HepG2 (cell line): ENCODE results near the gene MED13L. TPM values are rescaled to one million over a fixed set of nuclear protein-coding genes. Genes with fewer than 3 reads are reported as not detected.

Experiments used
- ATAC-seq: fragments of 200-7000 bp; cut with Tn5 transposase; 3 replicates; pipeline ENCODE4 v1.9.1; 2020; ENCODE audit warnings: mild to moderate bottlenecking, moderate library complexity
- BruUV-seq: library from RNA; stranded (reverse); fragments of 400-500 nt; replicated peaks from 2 replicates; lab custom pipeline; 2021; lab: Mats Ljungman, UMichigan
- CTCF ChIA-PET: fragments of 300-600 bp; formaldehyde crosslinking; extraction: SDS; loops from one replicate; lab custom pipeline; 2021; ENCODE audit warnings: low total read pairs, inconsistent platforms, low intra/inter-chr PET ratio; lab: Yijun Ruan, JAX
- POLR2A ChIA-PET: fragments of 350-600 bp; sonication (Branson Sonifier 250); formaldehyde crosslinking; loops from one replicate; lab custom pipeline; 2020; ENCODE audit warnings: antibody characterized with exemption, inconsistent platforms; lab: Yijun Ruan, JAX
- DNase-seq: peaks from one replicate; pipeline ENCODE4 v3.0.0-alpha.2; 2015; ENCODE audit warnings: low spot score
- FAIRE-seq: peaks from 3 replicates; lab custom pipeline; 2011; peaks lifted over from hg19 to GRCh38; lab: Jason Lieb, UNC
- H2AFZ ChIP-seq: one replicate; pipeline ENCODE4 v1.6.1; 2011; ENCODE audit warnings: low read length, inconsistent platforms
- H3K27ac ChIP-seq: fragments of 300-600 bp; 3 replicates; pipeline ENCODE4 v1.8.0; 2011; ENCODE audit warnings: mixed run types, mild to moderate bottlenecking, mixed read lengths, low read length, inconsistent platforms; ENCODE audit not compliant: insufficient read depth; ENCODE audit errors: extremely low read length
- H3K27me3 ChIP-seq, 2 experiments: fragments of 200-600 bp in 1 of 2; 2 replicates in 1 of 2; 3 replicates in 1 of 2; pipeline versions ENCODE4 v1.6.0 to v1.8.0; 2011; ENCODE audit warnings: low read length in 2 of 2, mild to moderate bottlenecking in 2 of 2, moderate library complexity in 2 of 2, inconsistent platforms in 1 of 2; ENCODE audit not compliant: insufficient read depth in 2 of 2, control insufficient read depth in 1 of 2
- H3K36me3 ChIP-seq, 2 experiments: fragments of 200-600 bp in 1 of 2; replicated peaks in 1 of 2; 2 replicates in 1 of 2; 3 replicates in 1 of 2; pipeline versions ENCODE4 v1.5.1 to v1.8.0; 2011; ENCODE audit warnings: low read length in 2 of 2, inconsistent platforms in 1 of 2; ENCODE audit not compliant: insufficient read depth in 2 of 2, control insufficient read depth in 1 of 2
- H3K4me1 ChIP-seq: 2 replicates; pipeline ENCODE4 v1.5.1; 2012; ENCODE audit warnings: low read length, inconsistent platforms; ENCODE audit not compliant: insufficient read depth
- H3K4me2 ChIP-seq: 2 replicates; pipeline ENCODE4 v1.6.0; 2011; ENCODE audit warnings: low read depth, low read length, inconsistent platforms
- H3K4me3 ChIP-seq, 3 experiments: fragments of 200-600 bp in 1 of 3; sonication (generic), shearing (Covaris generic) in 1 of 3; replicated peaks in 1 of 3; 2 replicates each; pipeline ENCODE4 v1.5.1; 2011 to 2016; ENCODE audit warnings: low read length in 3 of 3, inconsistent platforms in 2 of 3, low read depth in 2 of 3, mild to moderate bottlenecking in 2 of 3, control low read depth in 1 of 3, mixed read lengths in 1 of 3; ENCODE audit not compliant: insufficient read depth in 1 of 3
- H3K79me2 ChIP-seq: one replicate; pipeline ENCODE4 v1.6.1; 2011; ENCODE audit warnings: low read length, inconsistent platforms; ENCODE audit not compliant: insufficient read depth
- H3K9ac ChIP-seq: 2 replicates; pipeline ENCODE4 v1.6.0; 2011; ENCODE audit warnings: mild to moderate bottlenecking, low read depth, low read length, inconsistent platforms; ENCODE audit not compliant: insufficient read depth
- H3K9me3 ChIP-seq: 2 replicates; pipeline ENCODE4 v1.5.1; 2012; ENCODE audit warnings: mild to moderate bottlenecking, low read length
- H4K20me1 ChIP-seq: 2 replicates; pipeline ENCODE4 v1.6.0; 2011; ENCODE audit warnings: inconsistent platforms, mild to moderate bottlenecking, low read length, moderate library complexity; ENCODE audit not compliant: insufficient read depth
- KLF16 ChIP-seq, 2 experiments: sonication (generic) in 1 of 2; formaldehyde crosslinking in 1 of 2; IDR thresholded peaks; 2 replicates each; pipeline versions ENCODE4 v1.6.1 to v1.8.0; 2016 to 2023; ENCODE audit warnings: missing genetic modification reagents in 2 of 2, missing compliant biosample characterization in 1 of 2
- NR2F6 ChIP-seq, 2 experiments: IDR thresholded peaks; 2 replicates each; pipeline ENCODE4 v1.6.1; 2016; ENCODE audit warnings: antibody characterized with exemption in 1 of 2, mild to moderate bottlenecking in 1 of 2
- WIZ ChIP-seq: sonication (generic); formaldehyde crosslinking; IDR thresholded peaks from 2 replicates; pipeline ENCODE4 v1.5.1; 2020; ENCODE audit warnings: mild to moderate bottlenecking, missing genetic modification reagents
- ZNF75D ChIP-seq: sonication (generic); formaldehyde crosslinking; IDR thresholded peaks from 2 replicates; pipeline ENCODE4 v1.8.1; 2023; ENCODE audit warnings: missing genetic modification reagents, mild to moderate bottlenecking, borderline replicate concordance
- WGBS: methylation state at CpG from one replicate; pipeline ENCODE4 v1.1.6; 2017; ENCODE audit warnings: low lambda C conversion rate; 5-methylcytosine and 5-hydroxymethylcytosine counted together
- in situ Hi-C: cut with HindIII; loops from 2 replicates; pipeline ENCODE4 v1.10.0; 2017; ENCODE audit warnings: low pct_unique_long_range_greater_than_20kb; ENCODE audit not compliant: extremely low pct_ligation_motif_present
- intact Hi-C: fragments of 100-400 bp; cut with micrococcal nuclease; formaldehyde crosslinking; loops from one replicate; pipeline ENCODE4 v1.10.0; 2022; ENCODE audit not compliant: unreplicated experiment
- polyA plus RNA-seq, 8 experiments: library from polyadenylated mRNA; depleted of rRNA in 3 of 8; stranded (reverse) in 7 of 8; unstranded in 1 of 8; fragments of >200 nt; fragmentation: Illumina TruSeq in 4 of 8; extraction: Trizol in 4 of 8; gene quantifications; 2 replicates each; pipeline versions ENCODE4 v1.2.1 to v1.2.3, GENCODE V29; 2011 to 2016; ENCODE audit warnings: low read depth in 4 of 8, missing spikeins in 1 of 8, mixed read lengths in 1 of 8; ENCODE audit not compliant: insufficient read depth in 1 of 8
- total RNA-seq, 5 experiments: library from RNA; depleted of rRNA; stranded (reverse); fragments of >200 nt; fragmentation: Illumina TruSeq; extraction: Trizol; gene quantifications; 2 replicates each; pipeline ENCODE4 v1.2.3, GENCODE V29; 2016; ENCODE audit warnings: low read depth in 1 of 5
- TF ChIP-seq, protein P1 (sequence below), 2 experiments: sonication (generic) in 1 of 2; formaldehyde crosslinking in 1 of 2; IDR thresholded peaks; 2 replicates each; pipeline versions ENCODE4 v1.6.1 to v1.9.0; 2014 to 2022; ENCODE audit warnings: antibody characterized with exemption in 1 of 2, borderline replicate concordance in 1 of 2, inconsistent platforms in 1 of 2, low read depth in 1 of 2, missing genetic modification reagents in 1 of 2
- TF ChIP-seq, protein P2 (sequence below): sonication (generic); formaldehyde crosslinking; IDR thresholded peaks from 2 replicates; pipeline ENCODE4 v1.5.0; 2020; ENCODE audit warnings: missing genetic modification reagents, mild to moderate bottlenecking, borderline replicate concordance
- TF ChIP-seq, protein P3 (sequence below): sonication (generic); formaldehyde crosslinking; IDR thresholded peaks from 2 replicates; pipeline ENCODE4 v1.9.0; 2021; ENCODE audit warnings: missing genetic modification reagents, mild to moderate bottlenecking, borderline replicate concordance

Gene MED13L
- total and polyA plus RNA-seq, 2 of the 13 experiments (the other 11 are each of a cell fraction or from before 2014, with no cell fraction given) = 24.8 to 38.9 TPM

DNA sequence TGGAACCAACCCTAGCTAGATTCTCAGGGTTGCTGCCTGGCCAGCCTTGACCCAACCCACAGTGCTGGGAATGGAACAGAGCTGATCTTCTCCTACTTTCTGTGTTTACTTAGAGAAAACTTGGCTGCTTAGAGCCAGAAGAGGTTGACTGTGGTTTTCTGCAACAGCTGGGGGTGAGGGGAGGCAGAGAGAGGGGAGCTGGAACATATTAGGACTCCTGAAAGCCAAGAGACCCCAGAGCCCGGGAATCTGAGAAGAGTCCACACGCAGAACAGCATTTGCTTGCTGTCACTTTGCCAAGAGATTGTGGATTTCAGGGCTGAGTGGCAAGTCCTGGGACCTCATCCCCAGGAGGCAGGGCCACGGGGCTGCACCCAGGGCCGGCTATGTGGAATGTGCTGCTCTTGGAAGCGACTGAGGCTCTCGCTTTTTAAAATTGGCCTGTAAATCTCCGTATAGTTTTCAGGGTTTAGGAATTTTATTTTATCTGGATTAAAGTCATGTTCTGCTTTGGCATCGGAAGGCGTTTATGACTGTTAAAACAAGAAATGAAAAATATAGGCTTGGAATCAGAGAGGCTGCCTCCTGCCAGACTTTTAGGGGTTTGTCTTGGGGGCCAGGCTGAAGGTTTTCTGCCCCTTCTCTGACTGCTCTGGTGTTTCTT, 22.3 kb upstream of the MED13L start:
- no peak for ATAC-seq
- peaks cover 0 to 25% of the 10 kb centered on the region in 2 experiments; a peak in 3 of 5 replicates for H3K27me3 ChIP-seq
- H3K27ac ChIP-seq = no peak overlapping the region
- in situ Hi-C loops = no loop called here
- no peaks in the 10 kb centered on the region for H3K4me1 ChIP-seq
- H3K79me2 ChIP-seq = no peaks in the 10 kb centered on the region
- H3K36me3 ChIP-seq = no peaks in the 10 kb centered on the region
- no TSS peak for BruUV-seq
- intact Hi-C loops = no loop called here
- TF ChIP-seq NR2F6 (IDR thresholded peaks at IDR 0.05) (no peak), NR2F6 (CRISPR knock-in tag; IDR thresholded peaks at IDR 0.05) (no peak), ZNF75D (CRISPR knock-in tag) (no peak), WIZ (CRISPR knock-in tag) (no peak), KLF16 (CRISPR knock-in tag; IDR thresholded peaks at IDR 0.05) (no peak)
- TF ChIP-seq, protein P1, sequence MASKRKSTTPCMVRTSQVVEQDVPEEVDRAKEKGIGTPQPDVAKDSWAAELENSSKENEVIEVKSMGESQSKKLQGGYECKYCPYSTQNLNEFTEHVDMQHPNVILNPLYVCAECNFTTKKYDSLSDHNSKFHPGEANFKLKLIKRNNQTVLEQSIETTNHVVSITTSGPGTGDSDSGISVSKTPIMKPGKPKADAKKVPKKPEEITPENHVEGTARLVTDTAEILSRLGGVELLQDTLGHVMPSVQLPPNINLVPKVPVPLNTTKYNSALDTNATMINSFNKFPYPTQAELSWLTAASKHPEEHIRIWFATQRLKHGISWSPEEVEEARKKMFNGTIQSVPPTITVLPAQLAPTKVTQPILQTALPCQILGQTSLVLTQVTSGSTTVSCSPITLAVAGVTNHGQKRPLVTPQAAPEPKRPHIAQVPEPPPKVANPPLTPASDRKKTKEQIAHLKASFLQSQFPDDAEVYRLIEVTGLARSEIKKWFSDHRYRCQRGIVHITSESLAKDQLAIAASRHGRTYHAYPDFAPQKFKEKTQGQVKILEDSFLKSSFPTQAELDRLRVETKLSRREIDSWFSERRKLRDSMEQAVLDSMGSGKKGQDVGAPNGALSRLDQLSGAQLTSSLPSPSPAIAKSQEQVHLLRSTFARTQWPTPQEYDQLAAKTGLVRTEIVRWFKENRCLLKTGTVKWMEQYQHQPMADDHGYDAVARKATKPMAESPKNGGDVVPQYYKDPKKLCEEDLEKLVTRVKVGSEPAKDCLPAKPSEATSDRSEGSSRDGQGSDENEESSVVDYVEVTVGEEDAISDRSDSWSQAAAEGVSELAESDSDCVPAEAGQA (IDR thresholded peaks at IDR 0.05; ENCODE audit: low read depth) = no peak
- TF ChIP-seq, protein P1 (CRISPR knock-in tag; IDR thresholded peaks at IDR 0.05; ENCODE audit: borderline replicate concordance) = no peak
- TF ChIP-seq, protein P2, sequence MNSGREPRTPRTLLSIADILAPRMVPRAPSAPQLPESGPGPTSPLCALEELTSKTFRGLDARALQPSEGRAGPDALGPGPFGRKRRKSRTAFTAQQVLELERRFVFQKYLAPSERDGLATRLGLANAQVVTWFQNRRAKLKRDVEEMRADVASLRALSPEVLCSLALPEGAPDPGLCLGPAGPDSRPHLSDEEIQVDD (CRISPR knock-in tag) = no peak
- TF ChIP-seq, protein P3, sequence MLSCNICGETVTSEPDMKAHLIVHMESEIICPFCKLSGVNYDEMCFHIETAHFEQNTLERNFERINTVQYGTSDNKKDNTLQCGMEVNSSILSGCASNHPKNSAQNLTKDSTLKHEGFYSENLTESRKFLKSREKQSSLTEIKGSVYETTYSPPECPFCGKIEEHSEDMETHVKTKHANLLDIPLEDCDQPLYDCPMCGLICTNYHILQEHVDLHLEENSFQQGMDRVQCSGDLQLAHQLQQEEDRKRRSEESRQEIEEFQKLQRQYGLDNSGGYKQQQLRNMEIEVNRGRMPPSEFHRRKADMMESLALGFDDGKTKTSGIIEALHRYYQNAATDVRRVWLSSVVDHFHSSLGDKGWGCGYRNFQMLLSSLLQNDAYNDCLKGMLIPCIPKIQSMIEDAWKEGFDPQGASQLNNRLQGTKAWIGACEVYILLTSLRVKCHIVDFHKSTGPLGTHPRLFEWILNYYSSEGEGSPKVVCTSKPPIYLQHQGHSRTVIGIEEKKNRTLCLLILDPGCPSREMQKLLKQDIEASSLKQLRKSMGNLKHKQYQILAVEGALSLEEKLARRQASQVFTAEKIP (CRISPR knock-in tag) = no peak
- no peak overlapping the region for H2AFZ ChIP-seq
- 51% methylated on average over 8 of the region's 9 CpGs for WGBS
- no peak for FAIRE-seq
- H3K4me2 ChIP-seq = no peak overlapping the region
- CTCF ChIA-PET = no interaction called here
- H3K9ac ChIP-seq = no peak overlapping the region
- no peaks in the 10 kb centered on the region for H4K20me1 ChIP-seq
- no peak overlapping the region for H3K4me3 ChIP-seq
- no peak for DNase-seq
- H3K9me3 ChIP-seq = no peaks in the 10 kb centered on the region
- POLR2A ChIA-PET = no interaction called here
